SJCRH30 (cell line): ENCODE data around the gene ZNF385D. TPM values are rescaled to one million over a fixed set of nuclear protein-coding genes. Genes with fewer than 3 reads are reported as not detected.

ENCODE experiments used
- DNase-seq, 2 experiments: peaks; one replicate each; pipeline ENCODE4 v3.0.0-alpha.2; 2015 to 2020
- H3K27ac ChIP-seq: fragments of 250-450 bp; sonication (Bioruptor Pico); 2 replicates; pipeline ENCODE4 v1.5.1; 2020; ENCODE audit warnings: mild to moderate bottlenecking, moderate library complexity
- H3K27me3 ChIP-seq: fragments of 250-450 bp; sonication (Bioruptor Pico); 2 replicates; pipeline ENCODE4 v1.5.1; 2020; ENCODE audit warnings: mild to moderate bottlenecking, moderate library complexity
- H3K36me3 ChIP-seq: fragments of 250-450 bp; sonication (Bioruptor Pico); 2 replicates; pipeline ENCODE4 v1.5.1; 2020; ENCODE audit warnings: mild to moderate bottlenecking, moderate library complexity
- H3K4me1 ChIP-seq: fragments of 250-450 bp; sonication (Bioruptor Pico); 2 replicates; pipeline ENCODE4 v1.5.1; 2020; ENCODE audit warnings: mild to moderate bottlenecking, moderate library complexity
- H3K4me3 ChIP-seq: fragments of 250-450 bp; sonication (Bioruptor Pico); 2 replicates; pipeline ENCODE4 v1.5.1; 2020; ENCODE audit warnings: mild to moderate bottlenecking, moderate library complexity
- H3K9me3 ChIP-seq: fragments of 250-450 bp; sonication (Bioruptor Pico); replicated peaks from 2 replicates; pipeline ENCODE4 v1.5.1; 2020; ENCODE audit warnings: mild to moderate bottlenecking, moderate library complexity
- total RNA-seq: library from RNA; depleted of rRNA; stranded (reverse); fragments of >200 nt; shearing (Covaris generic); gene quantifications from 2 replicates; pipeline ENCODE4 v1.2.3, GENCODE V29; 2014

ZNF385D gene
- total RNA-seq, 1 experiment from 2014 or later = 0.02 TPM

DNA sequence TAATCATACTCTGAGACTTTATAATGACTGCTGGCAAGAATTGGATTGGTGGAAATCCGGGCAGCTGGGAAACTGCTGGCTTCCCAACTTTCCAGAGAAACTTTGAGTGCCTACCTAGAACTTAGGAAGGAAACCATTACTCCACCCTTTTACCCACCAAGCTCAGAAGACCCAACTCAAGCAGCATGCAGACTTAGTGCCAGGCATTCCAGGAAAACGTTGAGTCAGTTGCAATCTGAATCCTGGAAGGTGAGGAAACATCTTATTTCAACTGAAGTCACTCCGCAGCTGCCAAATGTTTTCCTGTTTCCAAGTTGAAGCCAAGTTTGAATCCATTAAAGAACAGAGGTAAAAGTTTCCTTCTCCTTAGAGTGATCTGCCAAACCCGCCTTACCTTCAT lies 126.5 kb downstream of the ZNF385D start:
- no peaks in the 10 kb centered on the region for H3K4me1 ChIP-seq
- H3K27me3 ChIP-seq = peaks cover 7% of the 10 kb centered on the region; the same call in 1 of the 2 replicates
- H3K9me3 ChIP-seq = no peaks in the 10 kb centered on the region
- H3K36me3 ChIP-seq = no peaks in the 10 kb centered on the region
- DNase-seq = no peak
- H3K4me3 ChIP-seq = no peak overlapping the region
- H3K27ac ChIP-seq = no peak overlapping the region

DNA sequence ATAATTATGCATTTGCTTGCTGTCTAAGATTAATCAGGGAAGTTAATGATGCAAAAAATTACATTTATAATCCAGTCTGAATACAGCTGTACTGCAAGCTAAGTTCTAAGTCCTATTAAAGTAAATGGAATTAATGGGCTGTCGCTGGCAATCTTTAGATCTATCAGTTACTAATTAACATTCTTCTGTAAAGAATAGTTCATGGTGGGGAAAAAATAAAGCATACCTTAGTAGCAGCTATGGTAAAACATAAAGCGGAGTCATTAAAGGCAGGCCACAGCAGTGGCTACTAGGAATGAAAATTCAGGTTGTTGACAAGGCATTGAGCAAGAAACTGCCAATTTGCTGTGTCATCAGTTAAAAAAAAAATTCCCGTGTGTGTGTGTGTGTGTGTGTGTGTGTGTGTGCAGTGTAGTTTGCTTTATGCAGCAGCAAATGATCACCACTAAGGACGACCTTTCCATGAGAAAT lies 129.8 kb downstream of the ZNF385D start:
- Histone ChIP-seq H3K4me3 (no peak overlapping the region), H3K27ac (no peak overlapping the region), H3K9me3 (no peaks in the 10 kb centered on the region), H3K4me1 (no peaks in the 10 kb centered on the region), H3K27me3 (peaks cover 7% of the 10 kb centered on the region; the same call in 1 of the 2 replicates), H3K36me3 (no peaks in the 10 kb centered on the region)
- no peak for DNase-seq

DNA sequence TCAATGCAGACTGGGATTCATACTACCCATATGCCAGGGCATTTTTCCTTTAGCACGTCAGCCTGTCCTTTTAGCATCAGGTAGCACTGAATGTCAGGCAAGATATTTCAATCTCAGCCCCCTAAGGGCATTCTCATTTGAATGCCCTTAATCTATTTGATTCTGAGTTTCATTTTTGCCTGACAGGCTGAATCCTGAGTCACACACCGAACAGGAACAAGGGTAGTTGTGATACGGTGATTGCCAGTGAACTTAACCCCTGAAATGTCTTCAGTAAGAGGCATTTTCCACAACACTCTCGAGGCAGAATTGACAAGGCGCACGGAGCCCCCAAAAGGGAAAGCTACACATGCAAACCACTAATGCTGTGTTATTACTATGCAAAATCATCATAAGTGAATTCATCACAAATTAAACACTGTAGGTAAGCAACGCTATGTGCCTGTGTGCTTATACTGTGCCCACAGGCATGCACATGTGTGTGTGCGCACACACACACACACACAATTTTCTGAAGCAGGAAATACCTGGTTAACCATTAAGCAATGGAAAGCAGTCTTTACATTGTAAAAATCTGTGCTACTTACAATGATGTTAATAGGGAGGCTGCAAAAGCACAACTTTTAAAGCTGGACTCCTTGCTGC lies 130.4 kb downstream of the ZNF385D start:
- H3K27me3 ChIP-seq = peaks cover 7% of the 10 kb centered on the region; the same call in 1 of the 2 replicates
- H3K9me3 ChIP-seq = no peaks in the 10 kb centered on the region
- DNase-seq = no peak
- H3K4me3 ChIP-seq = no peak overlapping the region
- no peak overlapping the region for H3K27ac ChIP-seq
- H3K36me3 ChIP-seq = no peaks in the 10 kb centered on the region
- no peaks in the 10 kb centered on the region for H3K4me1 ChIP-seq

DNA sequence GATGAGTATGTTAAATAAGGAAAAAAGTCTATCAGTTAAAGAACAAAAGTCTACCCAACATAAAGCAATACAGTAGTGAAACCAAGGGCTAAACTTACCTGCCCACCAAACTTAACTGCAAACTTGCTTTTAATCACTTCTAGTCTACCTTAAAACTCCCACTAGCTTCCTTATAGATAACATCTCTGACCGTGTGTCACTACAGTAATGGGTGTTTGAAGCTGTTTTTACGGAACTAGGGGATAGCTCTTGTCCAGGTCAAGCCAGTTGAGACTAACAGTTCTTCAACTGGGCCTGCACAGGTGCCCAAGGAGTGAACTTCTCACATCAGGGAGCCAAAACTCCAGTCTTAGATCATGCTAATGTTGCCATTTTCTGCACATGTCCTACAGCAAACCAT lies 132.3 kb downstream of the ZNF385D start:
- no peaks in the 10 kb centered on the region for H3K27me3 ChIP-seq
- H3K9me3 ChIP-seq = no peaks in the 10 kb centered on the region
- no peak overlapping the region for H3K4me3 ChIP-seq
- no peak overlapping the region for H3K27ac ChIP-seq
- no peaks in the 10 kb centered on the region for H3K36me3 ChIP-seq
- no peak for DNase-seq
- H3K4me1 ChIP-seq = no peaks in the 10 kb centered on the region

DNA sequence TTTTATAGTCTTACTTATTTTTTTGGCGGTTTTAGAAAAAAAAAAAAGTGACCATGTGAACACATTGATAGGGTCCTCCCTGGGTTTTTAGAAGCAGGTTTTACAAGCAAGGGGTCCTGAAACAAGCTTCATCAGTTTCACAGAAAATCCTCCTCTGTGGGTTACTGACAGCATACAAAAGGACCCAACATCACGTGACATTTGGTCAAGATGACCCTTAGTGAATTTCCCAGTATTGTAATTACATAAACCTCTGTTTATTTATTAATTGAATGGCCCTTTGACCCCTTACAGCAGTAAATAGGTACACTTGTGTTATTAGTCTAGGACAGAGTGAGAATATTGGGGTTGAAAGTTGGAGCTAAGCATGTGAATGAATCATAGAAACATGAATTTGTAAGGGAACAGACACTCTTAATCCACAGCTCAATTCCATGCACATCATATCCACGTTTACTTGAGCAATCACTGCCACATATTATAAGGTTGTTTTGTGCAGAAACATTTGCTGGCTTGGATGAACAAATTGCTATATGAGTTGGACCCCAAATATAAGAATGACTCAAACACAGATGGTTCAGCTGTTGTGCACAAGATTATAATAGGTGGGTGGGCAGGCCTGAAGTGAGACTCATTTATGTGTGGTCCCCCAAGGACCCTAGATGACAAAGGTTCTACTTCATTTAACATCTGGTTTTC lies 137.5 kb downstream of the ZNF385D start:
- no peak for DNase-seq
- Histone ChIP-seq H3K9me3 (no peaks in the 10 kb centered on the region), H3K36me3 (no peaks in the 10 kb centered on the region)

DNA sequence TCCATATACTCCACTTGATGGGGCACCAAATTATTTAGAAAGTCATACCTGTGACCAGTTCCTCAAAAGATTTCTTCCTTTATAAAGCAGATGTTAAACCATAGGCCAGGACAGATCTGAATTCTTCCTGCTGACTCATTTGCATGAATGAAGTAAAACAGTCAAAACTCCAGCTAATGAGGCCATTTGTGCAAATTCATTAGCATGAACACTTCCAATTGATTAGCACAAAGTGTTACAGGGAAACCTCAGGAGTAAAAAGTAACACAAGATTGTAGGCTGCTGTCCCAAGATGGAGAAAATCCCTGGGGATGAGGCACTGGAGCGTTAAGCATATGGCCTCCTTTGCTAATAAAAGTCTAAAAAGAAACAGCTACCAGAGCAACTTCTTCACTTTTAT lies 149.8 kb downstream of the ZNF385D start:
- no peaks in the 10 kb centered on the region for H3K36me3 ChIP-seq
- 0 out of 2 replicates have a peak, but pooled peaks cover 4% of the 10 kb centered on the region for H3K27me3 ChIP-seq
- no peak for DNase-seq
- no peaks in the 10 kb centered on the region for H3K9me3 ChIP-seq
- no peak overlapping the region for H3K4me3 ChIP-seq
- H3K27ac ChIP-seq = no peak overlapping the region
- no peaks in the 10 kb centered on the region for H3K4me1 ChIP-seq

More for the DNA sequence above, 137.5 kb downstream of the ZNF385D start:
- Histone ChIP-seq H3K4me3 (no peak overlapping the region), H3K27ac (no peak overlapping the region), H3K27me3 (no peaks in the 10 kb centered on the region; the same call in 1 of the 2 replicates), H3K4me1 (no peaks in the 10 kb centered on the region)

DNA sequence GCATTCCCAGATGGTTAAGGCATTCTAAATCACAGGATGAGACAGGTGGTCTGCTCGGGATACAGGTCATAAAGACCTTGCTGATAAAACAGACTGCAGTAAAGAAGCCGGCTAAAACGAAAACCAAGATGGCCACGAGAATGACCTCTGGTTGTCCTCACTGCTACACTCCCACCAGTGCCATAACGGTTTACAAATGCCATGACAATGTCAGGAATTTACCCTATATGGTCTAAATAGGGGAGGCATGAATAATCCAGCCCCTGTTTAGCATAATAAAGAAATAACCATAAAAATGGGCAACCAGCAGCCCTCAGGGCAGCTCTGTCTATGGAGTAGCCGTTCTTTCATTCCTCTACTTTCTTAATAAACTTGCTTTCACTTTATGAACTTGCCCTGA lies 151.1 kb downstream of the ZNF385D start:
- H3K36me3 ChIP-seq = no peaks in the 10 kb centered on the region
- H3K4me1 ChIP-seq = no peaks in the 10 kb centered on the region
- H3K9me3 ChIP-seq = no peaks in the 10 kb centered on the region
- no peak for DNase-seq
- no peak overlapping the region for H3K27ac ChIP-seq
- H3K4me3 ChIP-seq = no peak overlapping the region
- 0 out of 2 replicates have a peak, but pooled peaks cover 4% of the 10 kb centered on the region for H3K27me3 ChIP-seq

DNA sequence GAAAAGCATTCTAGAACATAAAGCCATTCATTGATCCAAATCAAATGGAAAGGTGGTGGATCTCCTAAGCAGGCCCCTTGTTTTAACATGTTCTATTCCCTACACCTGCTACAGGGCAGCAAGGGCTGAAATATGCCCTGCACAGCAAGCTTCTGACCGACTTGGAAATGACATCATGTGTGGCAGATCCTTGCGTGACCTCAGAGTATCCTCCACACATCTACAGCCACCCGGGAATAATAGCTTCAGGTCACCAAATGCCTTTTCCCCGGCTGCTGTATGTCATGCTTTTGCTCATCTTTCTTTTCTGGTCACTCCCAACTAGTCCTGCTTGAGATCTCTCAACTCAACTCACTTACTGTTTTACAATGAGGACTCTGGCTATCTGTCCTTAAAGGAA lies 158.2 kb downstream of the ZNF385D start:
- Histone ChIP-seq H3K27ac (no peak overlapping the region), H3K4me1 (no peaks in the 10 kb centered on the region), H3K27me3 (peaks cover 2% of the 10 kb centered on the region; the same call in 1 of the 2 replicates), H3K4me3 (no peak overlapping the region), H3K36me3 (no peaks in the 10 kb centered on the region), H3K9me3 (no peaks in the 10 kb centered on the region)
- no peak for DNase-seq

DNA sequence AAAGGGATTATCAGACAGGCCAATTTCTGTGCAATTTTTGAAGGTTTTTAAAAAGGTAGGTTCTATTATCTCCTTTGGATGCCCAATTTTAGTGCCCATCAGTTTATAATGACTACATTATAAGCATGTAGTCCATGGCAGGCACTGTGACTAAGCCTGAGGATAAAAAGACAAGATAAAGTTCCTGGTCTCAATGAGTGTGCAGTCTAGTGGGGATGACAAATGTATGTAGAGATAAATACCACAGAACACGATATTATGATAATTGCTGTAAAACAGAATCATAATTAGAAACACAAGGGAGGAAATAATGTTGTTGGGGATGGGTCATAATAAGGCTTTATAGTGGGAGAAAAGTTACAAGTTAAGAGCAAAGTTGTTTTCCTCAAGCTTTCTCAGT lies 163.1 kb downstream of the ZNF385D start:
- H3K27ac ChIP-seq = no peak overlapping the region
- H3K4me1 ChIP-seq = no peaks in the 10 kb centered on the region
- H3K36me3 ChIP-seq = no peaks in the 10 kb centered on the region

DNA sequence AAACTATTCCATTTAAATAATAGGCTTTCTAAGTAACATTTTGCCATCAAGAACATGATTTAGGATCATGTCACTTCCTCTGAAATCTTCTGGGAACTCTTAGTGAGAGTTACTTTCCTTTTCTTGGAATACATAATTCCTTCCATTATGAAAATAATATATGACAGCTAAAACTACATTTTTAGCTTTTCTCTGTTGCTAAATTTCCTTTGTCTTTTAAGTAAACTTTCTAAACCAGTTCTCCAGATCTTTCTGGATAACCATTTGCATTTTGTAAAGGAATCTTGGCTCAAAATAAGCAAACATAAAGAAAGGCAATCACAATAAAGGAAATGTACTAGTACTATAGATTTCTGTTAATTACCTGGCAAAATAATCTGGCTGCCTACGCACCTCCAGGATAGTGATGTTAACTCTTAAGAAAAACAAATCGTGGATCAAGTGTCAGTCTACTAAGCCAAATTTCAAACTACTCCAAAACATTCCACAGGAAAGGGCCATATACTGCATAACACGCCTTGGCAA lies 165.7 kb downstream of the ZNF385D start:
- no peaks in the 10 kb centered on the region for H3K36me3 ChIP-seq
- peaks cover 2% of the 10 kb centered on the region; the same call in 1 of the 2 replicates for H3K27me3 ChIP-seq
- no peak overlapping the region for H3K4me3 ChIP-seq
- H3K9me3 ChIP-seq = no peaks in the 10 kb centered on the region
- H3K4me1 ChIP-seq = no peaks in the 10 kb centered on the region
- no peak overlapping the region for H3K27ac ChIP-seq
- no peak for DNase-seq

More for the DNA sequence above, 163.1 kb downstream of the ZNF385D start:
- H3K9me3 ChIP-seq = no peaks in the 10 kb centered on the region
- no peak for DNase-seq
- H3K27me3 ChIP-seq = peaks cover 2% of the 10 kb centered on the region; the same call in 1 of the 2 replicates
- H3K4me3 ChIP-seq = no peak overlapping the region

DNA sequence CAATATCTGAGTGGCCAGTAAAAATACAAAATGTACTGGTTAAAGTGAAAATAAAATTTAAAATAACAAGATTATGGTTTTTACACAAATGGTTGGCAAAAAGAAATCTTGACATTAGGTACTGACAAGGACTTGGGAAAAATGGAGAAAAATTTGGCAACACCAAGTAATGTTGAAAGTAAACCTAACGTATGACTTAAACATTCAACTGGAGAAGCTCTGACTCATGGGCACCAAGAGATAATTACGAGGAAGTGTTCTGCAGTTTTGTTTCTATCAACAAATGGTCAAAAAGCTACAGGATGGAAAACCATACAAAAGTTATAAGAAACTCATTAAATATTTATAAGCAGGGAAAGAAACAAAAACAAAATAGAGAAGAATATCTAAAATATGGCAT lies 177.7 kb downstream of the ZNF385D start:
- Histone ChIP-seq H3K27me3 (no peaks in the 10 kb centered on the region; the same call in none of the 2 replicates), H3K27ac (no peak overlapping the region), H3K36me3 (no peaks in the 10 kb centered on the region), H3K9me3 (no peaks in the 10 kb centered on the region), H3K4me1 (no peaks in the 10 kb centered on the region), H3K4me3 (no peak overlapping the region)
- DNase-seq = no peak

DNA sequence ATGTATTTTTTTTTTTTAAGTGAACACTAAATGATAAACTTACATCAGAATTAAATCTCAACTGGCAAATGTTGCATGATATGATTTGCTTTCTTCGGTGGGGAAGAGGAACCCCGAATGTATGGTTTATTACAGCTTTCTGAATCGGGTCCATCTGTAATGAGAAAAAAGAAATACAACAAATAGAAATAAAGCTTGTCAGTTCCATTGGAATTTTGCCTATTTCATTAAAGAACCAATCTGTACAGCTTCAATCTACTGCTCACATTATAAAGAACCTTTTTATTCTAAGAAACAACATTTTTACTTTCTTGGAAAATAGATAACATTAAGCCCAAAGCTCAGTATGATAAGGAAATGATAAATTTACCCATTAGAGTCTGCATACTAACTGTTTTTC lies 186.5 kb downstream of the ZNF385D start:
- peaks cover 13% of the 10 kb centered on the region for H3K27me3 ChIP-seq
- H3K9me3 ChIP-seq = no peaks in the 10 kb centered on the region; the same call in 1 of the 2 replicates
- no peaks in the 10 kb centered on the region for H3K4me1 ChIP-seq
- no peaks in the 10 kb centered on the region for H3K36me3 ChIP-seq
- no peak overlapping the region for H3K27ac ChIP-seq
- DNase-seq = no peak
- H3K4me3 ChIP-seq = no peak overlapping the region

DNA sequence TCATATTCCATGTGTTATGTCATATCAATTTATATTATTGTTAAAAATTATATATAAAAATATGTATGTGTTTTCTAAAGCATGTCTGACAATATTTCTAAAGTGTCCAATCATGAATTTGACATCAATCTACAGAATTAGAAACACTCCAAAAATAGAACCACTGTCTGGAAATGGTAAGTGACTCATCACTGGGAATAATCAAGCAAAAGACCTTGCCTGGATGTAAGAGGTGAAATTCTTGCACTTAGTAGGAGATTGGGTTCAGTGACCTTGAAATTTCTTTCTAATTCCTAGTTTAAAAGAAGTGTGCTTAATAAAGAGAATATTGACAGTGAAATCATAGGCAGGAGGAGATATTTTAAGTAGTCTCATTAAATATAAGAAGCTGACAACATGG lies 188.8 kb downstream of the ZNF385D start:
- no peaks in the 10 kb centered on the region for H3K36me3 ChIP-seq
- H3K27me3 ChIP-seq = peaks cover 13% of the 10 kb centered on the region
- no peaks in the 10 kb centered on the region; the same call in 1 of the 2 replicates for H3K9me3 ChIP-seq
- DNase-seq = no peak
- H3K4me3 ChIP-seq = no peak overlapping the region
- H3K4me1 ChIP-seq = no peaks in the 10 kb centered on the region
- no peak overlapping the region for H3K27ac ChIP-seq

DNA sequence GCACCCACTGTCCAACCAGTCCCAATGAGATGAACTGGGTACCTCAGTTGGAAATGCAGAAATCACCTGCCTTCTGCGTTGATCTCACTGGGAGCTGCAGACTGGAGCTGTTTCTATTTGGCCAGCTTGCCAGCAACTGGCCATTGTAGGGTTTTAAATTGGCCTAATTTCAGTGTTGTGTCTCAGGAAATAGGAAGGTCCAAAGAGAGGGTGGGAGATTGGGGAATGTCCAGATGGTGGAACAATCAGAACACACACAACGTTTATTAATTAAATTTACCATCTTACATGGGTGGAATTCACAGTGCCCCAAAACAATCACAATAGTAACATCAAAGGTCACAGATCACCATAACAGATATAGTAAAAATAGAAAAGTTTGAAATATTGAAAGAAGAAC lies 189.5 kb downstream of the ZNF385D start:
- H3K27me3 ChIP-seq = peaks cover 13% of the 10 kb centered on the region
- H3K9me3 ChIP-seq = no peaks in the 10 kb centered on the region; the same call in 1 of the 2 replicates
- no peaks in the 10 kb centered on the region for H3K4me1 ChIP-seq
- no peak overlapping the region for H3K4me3 ChIP-seq
- H3K36me3 ChIP-seq = no peaks in the 10 kb centered on the region
- no peak overlapping the region for H3K27ac ChIP-seq
- no peak for DNase-seq

DNA sequence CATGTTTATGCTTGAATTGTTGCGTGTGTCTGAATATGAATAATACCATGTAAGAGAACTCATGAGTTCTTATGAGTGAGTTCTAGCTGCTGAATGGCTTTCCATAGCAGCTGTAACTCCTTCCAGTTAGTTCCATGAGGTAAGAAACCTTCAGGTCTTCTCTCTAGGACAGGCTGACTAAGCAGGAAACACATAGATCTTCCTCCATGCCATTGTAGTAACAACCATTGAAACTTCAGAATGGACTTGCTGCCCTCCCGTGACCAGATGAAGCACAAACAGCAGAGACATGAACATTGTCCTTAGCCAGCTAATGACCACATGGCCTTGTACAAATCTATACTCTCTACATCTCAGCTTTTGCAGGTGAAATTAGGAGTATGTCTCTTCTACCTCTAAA lies 200.0 kb downstream of the ZNF385D start:
- peak in 1 of 2 experiments; percentile 16 for DNase-seq
- Histone ChIP-seq H3K27me3 (peaks cover 8% of the 10 kb centered on the region; the same call in 1 of the 2 replicates), H3K9me3 (no peaks in the 10 kb centered on the region), H3K36me3 (no peaks in the 10 kb centered on the region), H3K27ac (no peak overlapping the region), H3K4me3 (no peak overlapping the region), H3K4me1 (no peaks in the 10 kb centered on the region)
